HG03442 (cell line): ENCODE data around the gene AIG1.
"Not testable (repeated sequence)": the region's sequence is repeated elsewhere in the genome, so short reads cannot be mapped to it uniquely, and the experiment has no call there.

Source experiments
- ATAC-seq: cut with Tn5 transposase; IDR thresholded peaks from one replicate; pipeline ENCODE4 v1.9.1; 2021; ENCODE audit warnings: mild to moderate bottlenecking, moderate library complexity; ENCODE audit not compliant: unreplicated experiment

AIG1 gene

GRCh38 chr6:143223895-143224294 lies 163.2 kb downstream of the AIG1 start:
- no peak for ATAC-seq

GRCh38 chr6:143224516-143224915 lies 163.8 kb downstream of the AIG1 start:
- ATAC-seq = no peak

GRCh38 chr6:143225929-143226328 lies 165.2 kb downstream of the AIG1 start:
- no peak for ATAC-seq

GRCh38 chr6:143227675-143228074 lies 167.0 kb downstream of the AIG1 start:
- no peak for ATAC-seq

- no peak for ATAC-seq
These were observed 168.7 kb downstream of the AIG1 start for GRCh38 chr6:143229400-143229799.

GRCh38 chr6:143232849-143233248 lies 172.2 kb downstream of the AIG1 start:
- no peak for ATAC-seq

- ATAC-seq = no peak
These were observed 173.0 kb downstream of the AIG1 start for GRCh38 chr6:143233554-143234285.

GRCh38 chr6:143234734-143235133 lies 174.0 kb downstream of the AIG1 start:
- ATAC-seq = no peak

GRCh38 chr6:143236151-143236798 lies 175.6 kb downstream of the AIG1 start:
- ATAC-seq = no peak

GRCh38 chr6:143238306-143238705 lies 177.6 kb downstream of the AIG1 start:
- no peak for ATAC-seq

GRCh38 chr6:143241111-143241510 lies 180.4 kb downstream of the AIG1 start:
- no peak for ATAC-seq

GRCh38 chr6:143241911-143242310 lies 181.2 kb downstream of the AIG1 start:
- no peak for ATAC-seq

GRCh38 chr6:143243786-143244185 lies 183.1 kb downstream of the AIG1 start:
- ATAC-seq = no peak

GRCh38 chr6:143245656-143246055 lies 185.0 kb downstream of the AIG1 start:
- no peak for ATAC-seq

- ATAC-seq = not testable (repeated sequence)
These were observed 185.6 kb downstream of the AIG1 start for GRCh38 chr6:143246166-143246775.

- no peak for ATAC-seq
These were observed 186.9 kb downstream of the AIG1 start for GRCh38 chr6:143247586-143247985.

GRCh38 chr6:143248359-143248758 lies 187.7 kb downstream of the AIG1 start:
- ATAC-seq = no peak

GRCh38 chr6:143251288-143251687 lies 190.6 kb downstream of the AIG1 start:
- no peak for ATAC-seq

GRCh38 chr6:143252961-143253360 lies 192.3 kb downstream of the AIG1 start:
- no peak for ATAC-seq

- ATAC-seq = no peak
These were observed 192.9 kb downstream of the AIG1 start for GRCh38 chr6:143253586-143253985.

GRCh38 chr6:143258945-143259344 lies 198.3 kb downstream of the AIG1 start:
- no peak for ATAC-seq

- ATAC-seq = no peak
These were observed 200.2 kb downstream of the AIG1 start for GRCh38 chr6:143260857-143261256.
